ENCODE data around the gene F8.
"Not testable (repeated sequence)": the region's sequence is repeated elsewhere in the genome, so short reads cannot be mapped to it uniquely, and the experiment has no call there.

F8 gene

DNA sequence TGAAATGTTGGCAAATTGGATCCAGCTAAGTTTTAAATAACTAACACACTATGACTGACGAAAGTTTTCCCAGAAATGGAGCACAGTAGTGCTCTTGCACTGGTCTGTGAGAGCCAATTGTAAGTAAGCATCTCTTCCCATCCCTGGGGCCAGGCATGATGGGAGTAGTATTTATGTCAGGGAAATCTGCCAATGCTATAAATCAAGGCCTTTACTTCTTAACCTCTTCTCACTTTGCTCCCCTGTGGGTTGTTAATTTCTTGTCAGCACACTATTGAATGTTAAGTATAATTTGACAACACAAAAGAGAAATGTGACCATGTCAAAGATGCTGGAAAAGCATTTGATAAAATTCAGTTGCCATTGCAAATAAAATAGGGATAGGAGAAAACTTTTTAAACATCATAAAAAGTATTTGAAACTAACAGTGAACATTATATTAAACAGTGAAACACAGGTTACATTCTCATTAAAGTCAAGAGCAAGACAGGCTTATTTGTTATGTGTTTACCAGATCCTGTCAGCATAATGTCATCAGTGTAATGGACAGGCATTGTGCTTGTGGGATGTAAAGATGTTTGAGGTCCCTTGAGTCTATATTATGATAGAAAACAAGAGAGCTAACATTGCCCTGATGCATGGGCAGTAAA is 131.4 kb downstream of the F8 start:
- H3K4me1 ChIP-seq (ENCODE audit: control insufficient read depth, insufficient read depth, low read length) = no peaks in the 10 kb centered on the region

DNA sequence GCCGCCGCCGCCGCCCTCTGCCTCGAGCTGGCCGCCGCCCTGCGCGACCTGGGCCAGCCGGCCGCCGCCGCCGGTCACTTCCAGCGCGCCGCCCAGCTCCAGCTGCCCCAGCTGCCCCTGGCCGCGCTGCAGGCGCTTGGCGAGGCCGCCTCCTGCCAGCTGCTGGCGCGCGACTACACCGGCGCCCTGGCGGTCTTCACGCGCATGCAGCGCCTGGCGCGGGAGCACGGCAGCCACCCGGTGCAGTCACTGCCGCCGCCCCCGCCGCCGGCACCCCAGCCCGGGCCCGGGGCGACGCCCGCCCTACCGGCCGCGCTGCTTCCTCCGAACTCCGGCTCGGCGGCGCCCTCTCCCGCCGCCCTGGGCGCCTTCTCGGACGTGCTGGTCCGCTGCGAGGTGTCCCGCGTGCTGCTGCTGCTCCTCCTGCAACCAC is 135.7 kb downstream of the F8 start:
- not testable (repeated sequence) for H3K36me3 ChIP-seq (ENCODE audit: control insufficient read depth, insufficient read depth, low read length); H3K27me3 ChIP-seq (ENCODE audit: control insufficient read depth, insufficient read depth, low read length); H3K9me3 ChIP-seq (ENCODE audit: control insufficient read depth, insufficient read depth, low read length); H3K4me3 ChIP-seq (ENCODE audit: low read depth, low read length); H3K4me1 ChIP-seq (ENCODE audit: control insufficient read depth, insufficient read depth, low read length); H3K9ac ChIP-seq (ENCODE audit: low read depth, low read length)

More for the DNA sequence above, 131.4 kb downstream of the F8 start:
- Histone ChIP-seq H3K27me3 (ENCODE audit: control insufficient read depth, insufficient read depth, low read length) (no peaks in the 10 kb centered on the region), H3K36me3 (ENCODE audit: control insufficient read depth, insufficient read depth, low read length) (no peaks in the 10 kb centered on the region), H3K4me3 (ENCODE audit: low read depth, low read length) (no peak overlapping the region), H3K9me3 (ENCODE audit: control insufficient read depth, insufficient read depth, low read length) (no peaks in the 10 kb centered on the region), H3K9ac (ENCODE audit: low read depth, low read length) (no peak overlapping the region)

DNA sequence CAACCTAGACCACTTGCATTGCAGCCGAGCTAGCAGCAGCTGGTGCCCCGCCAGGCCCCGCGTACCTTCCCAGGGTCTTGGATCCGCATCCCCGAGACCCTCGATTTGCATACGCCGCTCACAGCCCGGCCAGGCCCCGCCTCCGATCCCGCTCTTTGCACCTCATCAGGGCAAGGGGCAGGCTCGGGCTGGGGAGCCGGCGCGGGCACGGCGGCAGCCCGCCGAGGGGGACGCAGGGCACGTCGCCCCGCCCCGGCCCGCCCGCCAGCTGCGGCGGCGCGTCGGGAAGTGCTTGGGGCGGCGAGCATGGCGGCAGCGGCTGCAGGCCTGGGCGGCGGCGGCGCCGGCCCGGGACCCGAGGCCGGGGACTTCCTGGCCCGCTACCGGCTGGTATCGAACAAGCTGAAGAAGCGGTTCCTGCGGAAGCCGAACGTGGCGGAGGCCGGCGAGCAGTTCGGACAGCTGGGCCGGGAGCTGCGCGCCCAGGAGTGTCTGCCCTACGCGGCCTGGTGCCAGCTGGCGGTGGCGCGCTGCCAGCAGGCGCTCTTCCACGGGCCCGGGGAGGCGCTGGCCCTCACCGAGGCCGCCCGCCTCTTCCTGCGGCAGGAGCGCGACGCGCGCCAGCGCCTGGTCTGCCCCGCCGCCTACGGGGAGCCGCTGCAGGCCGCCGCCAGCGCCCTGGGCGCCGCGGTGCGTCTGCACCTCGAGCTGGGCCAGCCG is 136.3 kb downstream of the F8 start, which contains the start of gene F8A1:
F8A1 (plus strand) TSS at position 287 of the 720 bp plus-strand sequence; CDS start at position 307, 20 bp downstream.
- not testable (repeated sequence) for H3K9me3 ChIP-seq (ENCODE audit: control insufficient read depth, insufficient read depth, low read length); H3K36me3 ChIP-seq (ENCODE audit: control insufficient read depth, insufficient read depth, low read length); H3K4me3 ChIP-seq (ENCODE audit: low read depth, low read length); H3K4me1 ChIP-seq (ENCODE audit: control insufficient read depth, insufficient read depth, low read length); H3K27me3 ChIP-seq (ENCODE audit: control insufficient read depth, insufficient read depth, low read length); H3K9ac ChIP-seq (ENCODE audit: low read depth, low read length)

DNA sequence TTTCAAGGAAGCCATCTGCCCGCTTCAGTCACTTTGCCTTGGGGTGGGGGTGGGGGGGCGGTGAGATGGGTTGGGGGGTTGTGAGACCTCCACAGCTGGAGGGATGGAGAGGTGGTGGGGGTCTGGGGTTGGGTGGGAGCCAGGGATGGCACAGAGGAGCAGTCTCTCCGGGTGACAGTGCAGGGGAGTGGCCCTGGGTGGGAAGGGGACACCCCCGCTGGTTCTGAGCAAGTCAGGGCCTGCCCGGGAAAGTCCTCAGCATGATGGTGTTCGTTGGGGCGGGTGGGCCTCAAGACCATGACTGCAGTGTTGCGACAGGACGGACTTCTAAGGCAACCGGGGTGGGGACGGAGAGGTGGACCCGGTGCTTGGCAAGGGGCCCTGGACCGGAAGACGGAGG is 137.0 kb downstream of the F8 start:
- not testable (repeated sequence) for H3K36me3 ChIP-seq (ENCODE audit: control insufficient read depth, insufficient read depth, low read length); H3K4me1 ChIP-seq (ENCODE audit: control insufficient read depth, insufficient read depth, low read length); H3K9ac ChIP-seq (ENCODE audit: low read depth, low read length); H3K4me3 ChIP-seq (ENCODE audit: low read depth, low read length); H3K27me3 ChIP-seq (ENCODE audit: control insufficient read depth, insufficient read depth, low read length); H3K9me3 ChIP-seq (ENCODE audit: control insufficient read depth, insufficient read depth, low read length)

DNA sequence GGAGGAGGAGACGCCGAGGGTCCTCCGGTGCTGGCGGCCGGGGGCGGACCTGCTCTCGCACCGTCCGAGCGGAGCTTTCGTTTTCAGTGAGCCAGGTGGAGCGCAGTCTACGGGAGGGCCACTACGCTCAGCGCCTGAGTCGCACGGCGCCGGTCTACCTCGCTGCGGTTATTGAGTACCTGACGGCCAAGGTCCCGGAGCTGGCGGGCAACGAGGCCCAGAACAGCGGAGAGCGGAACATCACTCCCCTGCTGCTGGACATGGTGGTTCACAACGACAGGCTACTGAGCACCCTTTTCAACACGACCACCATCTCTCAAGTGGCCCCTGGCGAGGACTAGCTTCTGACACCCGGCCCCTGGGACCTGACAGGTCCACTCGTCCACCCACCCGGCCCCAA is 137.5 kb downstream of the F8 start:
- H3K4me1 ChIP-seq (ENCODE audit: control insufficient read depth, insufficient read depth, low read length); H3K27me3 ChIP-seq (ENCODE audit: control insufficient read depth, insufficient read depth, low read length); H3K9ac ChIP-seq (ENCODE audit: low read depth, low read length); H3K9me3 ChIP-seq (ENCODE audit: control insufficient read depth, insufficient read depth, low read length); H3K4me3 ChIP-seq (ENCODE audit: low read depth, low read length); H3K36me3 ChIP-seq (ENCODE audit: control insufficient read depth, insufficient read depth, low read length): not testable (repeated sequence)

DNA sequence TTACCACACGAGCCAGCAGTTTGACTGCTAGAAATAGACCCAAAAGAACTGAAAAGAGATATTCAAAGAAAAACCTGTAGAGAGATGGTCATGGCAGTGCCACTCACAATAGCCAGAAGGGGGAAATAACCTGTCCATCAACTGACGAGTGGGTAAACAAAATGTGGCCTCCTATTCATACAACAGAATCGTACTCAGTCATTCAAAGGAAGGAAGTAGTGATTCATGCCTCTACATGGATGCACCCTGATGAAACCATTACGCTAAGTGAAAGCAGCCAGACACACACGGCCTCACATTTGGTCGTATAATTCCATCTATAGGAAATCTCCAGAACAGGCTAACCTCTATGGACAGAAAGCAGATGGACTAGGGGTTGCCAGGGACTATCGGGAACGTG is 138.5 kb downstream of the F8 start:
- H3K27me3 ChIP-seq (ENCODE audit: control insufficient read depth, insufficient read depth, low read length); H3K36me3 ChIP-seq (ENCODE audit: control insufficient read depth, insufficient read depth, low read length); H3K4me3 ChIP-seq (ENCODE audit: low read depth, low read length); H3K4me1 ChIP-seq (ENCODE audit: control insufficient read depth, insufficient read depth, low read length); H3K9me3 ChIP-seq (ENCODE audit: control insufficient read depth, insufficient read depth, low read length); H3K9ac ChIP-seq (ENCODE audit: low read depth, low read length): not testable (repeated sequence)

DNA sequence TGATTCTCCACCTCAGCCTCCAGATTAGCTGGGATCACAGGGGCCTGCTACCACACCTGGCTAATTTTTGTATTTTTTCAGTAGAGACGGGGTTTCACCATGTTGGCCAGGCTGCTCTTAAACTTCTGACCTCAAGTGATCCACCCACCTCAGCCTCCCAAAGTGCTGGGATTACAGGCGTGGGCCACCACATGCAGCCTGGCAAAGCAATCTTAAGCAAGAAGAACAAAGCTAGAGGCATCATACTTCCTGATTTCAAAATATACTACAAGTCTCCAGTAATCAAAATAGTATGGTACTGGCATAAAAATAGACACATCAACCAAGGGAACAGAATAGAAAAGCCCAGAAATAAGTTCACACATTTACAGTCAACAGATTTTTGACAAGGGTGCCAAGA is 149.2 kb downstream of the F8 start:
- Histone ChIP-seq H3K4me3 (ENCODE audit: low read depth, low read length) (no peak overlapping the region), H3K27me3 (ENCODE audit: control insufficient read depth, insufficient read depth, low read length) (no peaks in the 10 kb centered on the region), H3K9ac (ENCODE audit: low read depth, low read length) (no peak overlapping the region)

DNA sequence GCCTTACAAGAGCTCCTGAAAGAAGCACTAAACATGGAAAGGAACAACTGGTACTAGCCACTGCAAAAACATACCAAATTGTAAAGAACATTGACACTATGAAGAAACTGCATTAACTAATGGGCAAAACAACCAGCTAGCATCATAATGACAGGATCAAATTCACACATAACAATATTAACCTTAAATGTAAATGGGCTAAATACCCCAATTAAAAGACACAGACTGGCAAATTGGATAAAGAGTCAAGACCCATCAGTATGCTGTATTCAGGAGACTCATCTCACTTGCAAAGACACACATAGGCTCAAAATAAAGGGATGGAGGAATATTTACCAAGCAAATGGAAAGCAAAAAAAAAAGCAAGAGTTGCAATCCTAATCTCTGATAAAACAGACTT is 154.0 kb downstream of the F8 start:
- H3K27me3 ChIP-seq (ENCODE audit: control insufficient read depth, insufficient read depth, low read length); H3K4me3 ChIP-seq (ENCODE audit: low read depth, low read length); H3K9ac ChIP-seq (ENCODE audit: low read depth, low read length); H3K4me1 ChIP-seq (ENCODE audit: control insufficient read depth, insufficient read depth, low read length); H3K9me3 ChIP-seq (ENCODE audit: control insufficient read depth, insufficient read depth, low read length); H3K36me3 ChIP-seq (ENCODE audit: control insufficient read depth, insufficient read depth, low read length): not testable (repeated sequence)

More for the DNA sequence above, 149.2 kb downstream of the F8 start:
- Histone ChIP-seq H3K4me1 (ENCODE audit: control insufficient read depth, insufficient read depth, low read length) (no peaks in the 10 kb centered on the region), H3K9me3 (ENCODE audit: control insufficient read depth, insufficient read depth, low read length) (no peaks in the 10 kb centered on the region), H3K36me3 (ENCODE audit: control insufficient read depth, insufficient read depth, low read length) (no peaks in the 10 kb centered on the region)

DNA sequence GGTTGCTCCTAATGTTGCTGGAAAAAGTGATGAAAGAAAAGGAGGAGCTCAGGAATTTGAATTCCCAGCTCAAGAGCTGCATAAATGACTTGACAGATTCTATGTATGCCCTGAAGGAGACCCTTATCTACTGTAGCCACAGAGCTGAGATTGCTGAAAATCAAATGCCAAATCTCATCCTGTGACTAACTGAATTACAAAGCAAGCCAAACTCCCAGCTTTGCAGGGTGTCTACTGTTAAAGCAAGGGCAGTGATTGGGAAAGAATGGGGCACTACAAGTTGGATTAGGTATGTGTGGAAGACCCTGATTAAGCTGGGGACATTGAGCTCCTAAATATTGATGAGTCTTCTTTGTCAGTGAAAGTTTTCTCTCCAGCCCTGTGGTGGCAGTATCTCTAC is 167.3 kb downstream of the F8 start:
- no peak overlapping the region for H3K4me3 ChIP-seq (ENCODE audit: low read depth, low read length)

DNA sequence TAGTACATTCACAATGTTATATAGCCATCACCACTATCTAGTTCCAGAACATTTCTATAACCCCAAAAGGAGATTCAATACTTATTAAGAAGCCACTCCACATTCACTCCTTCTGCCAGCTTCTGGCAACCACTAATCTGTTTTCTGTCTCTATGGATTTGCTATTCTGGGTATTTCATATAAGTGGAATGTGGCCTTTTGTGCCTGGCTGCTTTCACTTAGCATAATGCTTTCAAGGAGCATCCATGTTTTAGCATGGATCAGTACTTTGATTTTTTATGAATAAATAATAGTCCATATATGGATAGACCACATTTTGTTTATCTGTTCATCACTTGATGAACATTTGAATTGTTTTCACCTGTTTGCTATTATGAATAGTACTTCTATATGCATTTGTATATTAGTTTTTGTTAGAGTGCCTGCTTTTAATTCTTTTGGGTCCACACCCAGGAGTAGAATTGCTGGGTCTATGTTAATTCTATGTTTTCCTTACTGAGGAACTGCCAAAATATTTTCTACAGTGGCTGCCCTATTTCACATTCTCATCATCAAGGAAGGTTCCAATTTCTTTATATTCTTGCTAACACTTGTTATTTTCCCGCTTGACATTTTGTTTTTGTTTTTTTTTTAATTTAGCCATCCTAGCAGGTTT is 171.4 kb downstream of the F8 start:
- Histone ChIP-seq H3K9me3 (ENCODE audit: control insufficient read depth, insufficient read depth, low read length) (no peaks in the 10 kb centered on the region), H3K9ac (ENCODE audit: low read depth, low read length) (no peak overlapping the region), H3K4me3 (ENCODE audit: low read depth, low read length) (no peak overlapping the region), H3K36me3 (ENCODE audit: control insufficient read depth, insufficient read depth, low read length) (no peaks in the 10 kb centered on the region), H3K4me1 (ENCODE audit: control insufficient read depth, insufficient read depth, low read length) (no peaks in the 10 kb centered on the region), H3K27me3 (ENCODE audit: control insufficient read depth, insufficient read depth, low read length) (no peaks in the 10 kb centered on the region)

More for the DNA sequence above, 167.3 kb downstream of the F8 start:
- H3K9ac ChIP-seq (ENCODE audit: low read depth, low read length) = no peak overlapping the region
- H3K36me3 ChIP-seq (ENCODE audit: control insufficient read depth, insufficient read depth, low read length) = no peaks in the 10 kb centered on the region
- H3K27me3 ChIP-seq (ENCODE audit: control insufficient read depth, insufficient read depth, low read length) = no peaks in the 10 kb centered on the region
- H3K4me1 ChIP-seq (ENCODE audit: control insufficient read depth, insufficient read depth, low read length) = no peaks in the 10 kb centered on the region
- H3K9me3 ChIP-seq (ENCODE audit: control insufficient read depth, insufficient read depth, low read length) = no peaks in the 10 kb centered on the region

DNA sequence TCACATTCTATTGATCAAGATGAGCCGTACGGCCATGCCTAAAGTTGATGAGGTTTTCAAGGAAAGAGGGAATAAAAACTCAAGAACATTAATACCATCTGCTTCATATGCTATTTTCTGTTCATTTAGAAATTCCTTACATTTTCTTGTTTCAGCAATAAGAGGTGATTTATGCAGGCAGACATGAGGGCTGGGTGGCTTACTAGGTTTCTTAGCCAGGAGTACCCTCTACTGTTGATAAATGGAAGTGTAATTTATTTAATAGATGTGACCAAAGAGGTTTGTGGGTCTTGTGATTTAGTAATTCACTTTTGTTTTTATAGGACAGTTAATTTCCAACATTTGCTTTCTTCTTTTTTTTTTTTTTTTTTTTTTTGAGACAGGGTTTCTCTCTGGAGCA is 181.7 kb downstream of the F8 start:
- peaks cover 4% of the 10 kb centered on the region for H3K9me3 ChIP-seq (ENCODE audit: control insufficient read depth, insufficient read depth, low read length)
- no peaks in the 10 kb centered on the region for H3K36me3 ChIP-seq (ENCODE audit: control insufficient read depth, insufficient read depth, low read length)
- H3K4me1 ChIP-seq (ENCODE audit: control insufficient read depth, insufficient read depth, low read length) = no peaks in the 10 kb centered on the region
- H3K9ac ChIP-seq (ENCODE audit: low read depth, low read length) = no peak overlapping the region
- H3K4me3 ChIP-seq (ENCODE audit: low read depth, low read length) = no peak overlapping the region
- H3K27me3 ChIP-seq (ENCODE audit: control insufficient read depth, insufficient read depth, low read length) = no peaks in the 10 kb centered on the region

DNA sequence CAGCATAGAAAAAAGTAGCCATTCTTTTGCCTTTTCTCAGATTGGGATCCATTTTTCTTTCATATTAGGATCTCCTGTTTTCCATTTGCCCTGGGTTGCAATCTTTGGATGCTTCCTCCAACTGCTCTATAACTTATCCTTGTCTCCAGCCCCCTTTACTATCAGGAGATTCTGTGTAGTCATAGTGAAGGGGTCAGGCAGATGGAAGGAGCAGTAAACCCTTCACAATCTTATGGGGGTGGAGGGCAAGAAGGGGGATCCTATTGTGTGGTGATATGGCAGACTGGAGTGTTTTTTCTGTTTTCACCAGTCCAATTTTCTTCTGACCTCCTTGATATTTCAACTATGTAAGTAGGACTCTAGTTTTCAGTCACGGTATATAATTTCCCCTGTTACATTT is 186.4 kb downstream of the F8 start:
- no peak overlapping the region for H3K4me3 ChIP-seq (ENCODE audit: low read depth, low read length)
- no peaks in the 10 kb centered on the region for H3K4me1 ChIP-seq (ENCODE audit: control insufficient read depth, insufficient read depth, low read length)
- H3K36me3 ChIP-seq (ENCODE audit: control insufficient read depth, insufficient read depth, low read length) = no peaks in the 10 kb centered on the region
- H3K9me3 ChIP-seq (ENCODE audit: control insufficient read depth, insufficient read depth, low read length) = peaks cover 4% of the 10 kb centered on the region
- H3K9ac ChIP-seq (ENCODE audit: low read depth, low read length) = no peak overlapping the region
- no peaks in the 10 kb centered on the region for H3K27me3 ChIP-seq (ENCODE audit: control insufficient read depth, insufficient read depth, low read length)
